Measurements from ENCODE around the gene CARD11.
"Not testable (repeated sequence)": the region's sequence is repeated elsewhere in the genome, so short reads cannot be mapped to it uniquely, and the experiment has no call there.

CARD11 gene

GRCh38 chr7:2923886-2924574, 119.6 kb downstream of the CARD11 start:
- DNase-seq (ENCODE audit: extremely low read depth, low read depth), result no peak
- TF ChIP-seq CTCF (IDR thresholded peaks at IDR 0.05; ENCODE audit: low read depth, low read length), result no peak

GRCh38 chr7:2923291-2923781, 120.3 kb downstream of the CARD11 start:
- no peak for DNase-seq (ENCODE audit: extremely low read depth, low read depth)
- TF ChIP-seq CTCF (IDR thresholded peaks at IDR 0.05; ENCODE audit: low read depth, low read length), result no peak

GRCh38 chr7:2922866-2923265, 120.8 kb downstream of the CARD11 start:
- TF ChIP-seq CTCF (IDR thresholded peaks at IDR 0.05; ENCODE audit: low read depth, low read length), result no peak
- DNase-seq (ENCODE audit: extremely low read depth, low read depth), result no peak

- DNase-seq (ENCODE audit: extremely low read depth, low read depth), result no peak
- TF ChIP-seq CTCF (IDR thresholded peaks at IDR 0.05; ENCODE audit: low read depth, low read length), result no peak
Observed at GRCh38 chr7:2922348-2922691, 121.3 kb downstream of the CARD11 start.

GRCh38 chr7:2921653-2922347, 121.9 kb downstream of the CARD11 start:
- no peak for DNase-seq (ENCODE audit: extremely low read depth, low read depth)
- TF ChIP-seq CTCF (IDR thresholded peaks at IDR 0.05; ENCODE audit: low read depth, low read length), result peak; percentile 6

- TF ChIP-seq CTCF (IDR thresholded peaks at IDR 0.05; ENCODE audit: low read depth, low read length), result no peak
- DNase-seq (ENCODE audit: extremely low read depth, low read depth), result no peak
Observed at GRCh38 chr7:2920956-2921652, 122.6 kb downstream of the CARD11 start.

- not testable (repeated sequence) for DNase-seq (ENCODE audit: extremely low read depth, low read depth)
Observed at GRCh38 chr7:2920480-2920879, 123.2 kb downstream of the CARD11 start.

All from AG09319 (cell line).